ENCODE data around the gene ATP6AP1.

ATP6AP1 gene

DNA sequence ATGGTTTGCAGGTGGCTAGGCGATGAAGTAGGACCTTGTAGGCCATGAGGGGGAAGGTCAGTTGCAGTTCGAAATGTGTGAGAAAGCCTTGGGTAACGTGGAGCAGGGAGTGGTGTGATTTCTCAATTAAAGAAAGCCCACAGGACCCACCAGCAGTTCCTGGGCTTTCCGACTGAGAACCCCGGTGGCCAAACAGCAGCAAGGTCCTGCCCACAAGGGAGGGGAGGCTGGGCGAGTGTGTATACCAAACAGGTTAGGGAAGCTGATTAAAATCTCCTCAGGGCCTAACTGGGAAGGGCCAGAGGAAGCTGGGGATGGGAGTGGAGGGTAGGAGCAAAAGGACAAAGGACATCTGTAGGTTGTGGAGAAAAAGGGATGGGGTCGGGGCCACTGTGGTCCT is 2.4 kb downstream of the ATP6AP1 start:
- no peak for DNase-seq

- no peak for DNase-seq
Observed at GRCh38 chrX:154431341-154431740, 2.9 kb downstream of the ATP6AP1 start.

DNA sequence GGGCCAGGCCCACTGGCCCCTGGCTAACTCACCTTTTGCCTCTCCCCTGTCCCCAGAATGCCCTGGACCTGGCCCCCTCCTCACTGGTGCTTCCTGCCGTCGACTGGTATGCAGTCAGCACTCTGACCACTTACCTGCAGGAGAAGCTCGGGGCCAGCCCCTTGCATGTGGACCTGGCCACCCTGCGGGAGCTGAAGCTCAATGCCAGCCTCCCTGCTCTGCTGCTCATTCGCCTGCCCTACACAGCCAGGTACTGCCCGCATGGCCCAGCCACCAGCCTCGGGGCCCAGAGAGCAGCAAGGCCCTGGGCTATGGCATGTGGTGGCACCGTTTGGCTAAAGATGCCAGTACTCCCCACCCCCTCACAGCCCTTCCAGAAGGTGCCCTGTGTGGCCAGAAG is 3.7 kb downstream of the ATP6AP1 start:
- no peak for DNase-seq

- DNase-seq: no peak
Observed at GRCh38 chrX:154433605-154434004, 5.1 kb downstream of the ATP6AP1 start.

GRCh38 chrX:154434394-154435168 is 6.1 kb downstream of the ATP6AP1 start:
- no peak for DNase-seq

DNA sequence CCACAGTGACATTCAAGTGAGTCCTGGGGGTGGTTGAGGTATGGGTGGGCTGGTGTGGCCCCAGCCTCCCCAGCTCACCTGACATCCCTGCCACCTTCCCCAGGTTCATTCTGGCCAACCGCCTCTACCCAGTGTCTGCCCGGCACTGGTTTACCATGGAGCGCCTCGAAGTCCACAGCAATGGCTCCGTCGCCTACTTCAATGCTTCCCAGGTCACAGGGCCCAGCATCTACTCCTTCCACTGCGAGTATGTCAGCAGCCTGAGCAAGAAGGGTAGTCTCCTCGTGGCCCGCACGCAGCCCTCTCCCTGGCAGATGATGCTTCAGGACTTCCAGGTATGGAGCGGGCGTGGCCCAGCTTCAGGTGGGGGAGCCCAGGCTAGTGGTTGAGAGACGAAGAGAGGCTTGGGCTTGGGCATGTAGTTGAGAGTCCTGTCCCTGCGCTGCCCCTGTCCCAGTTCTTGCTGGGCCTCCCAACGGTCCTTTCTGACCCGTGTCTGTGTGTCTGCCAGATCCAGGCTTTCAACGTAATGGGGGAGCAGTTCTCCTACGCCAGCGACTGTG is 6.8 kb downstream of the ATP6AP1 start:
- no peak for DNase-seq

DNA sequence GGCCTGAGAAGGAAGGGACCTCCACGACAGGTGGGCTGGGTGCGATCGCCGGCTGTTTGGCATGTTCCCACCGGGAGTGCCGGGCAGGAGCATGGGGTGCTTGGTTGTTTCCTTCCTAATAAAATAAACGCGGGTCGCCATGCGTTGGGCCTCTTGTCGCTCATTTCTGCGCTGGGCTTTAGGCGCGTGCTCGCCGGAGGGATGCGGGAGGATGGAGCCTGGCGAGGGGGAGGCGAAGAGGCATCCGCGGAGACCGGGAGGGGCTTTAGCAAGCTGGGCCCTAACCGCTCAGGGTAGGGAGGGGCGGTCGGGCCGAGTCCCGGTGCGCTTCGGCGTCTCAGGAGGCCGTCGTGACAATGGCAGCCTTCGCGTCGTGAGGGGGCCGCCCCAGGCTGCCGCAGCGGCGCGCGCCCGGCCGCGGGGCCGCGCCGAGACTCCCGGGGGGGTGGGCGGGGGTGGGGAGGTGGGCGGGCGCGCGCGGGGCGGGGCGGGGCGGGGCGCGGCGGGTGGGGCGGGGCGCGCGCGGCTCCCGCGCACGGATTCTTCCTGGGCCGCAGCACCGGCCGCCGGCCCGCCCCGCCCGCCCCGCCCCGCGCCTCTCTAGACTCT is 8.0 kb downstream of the ATP6AP1 start:
- DNase-seq: peak; percentile 40

DNA sequence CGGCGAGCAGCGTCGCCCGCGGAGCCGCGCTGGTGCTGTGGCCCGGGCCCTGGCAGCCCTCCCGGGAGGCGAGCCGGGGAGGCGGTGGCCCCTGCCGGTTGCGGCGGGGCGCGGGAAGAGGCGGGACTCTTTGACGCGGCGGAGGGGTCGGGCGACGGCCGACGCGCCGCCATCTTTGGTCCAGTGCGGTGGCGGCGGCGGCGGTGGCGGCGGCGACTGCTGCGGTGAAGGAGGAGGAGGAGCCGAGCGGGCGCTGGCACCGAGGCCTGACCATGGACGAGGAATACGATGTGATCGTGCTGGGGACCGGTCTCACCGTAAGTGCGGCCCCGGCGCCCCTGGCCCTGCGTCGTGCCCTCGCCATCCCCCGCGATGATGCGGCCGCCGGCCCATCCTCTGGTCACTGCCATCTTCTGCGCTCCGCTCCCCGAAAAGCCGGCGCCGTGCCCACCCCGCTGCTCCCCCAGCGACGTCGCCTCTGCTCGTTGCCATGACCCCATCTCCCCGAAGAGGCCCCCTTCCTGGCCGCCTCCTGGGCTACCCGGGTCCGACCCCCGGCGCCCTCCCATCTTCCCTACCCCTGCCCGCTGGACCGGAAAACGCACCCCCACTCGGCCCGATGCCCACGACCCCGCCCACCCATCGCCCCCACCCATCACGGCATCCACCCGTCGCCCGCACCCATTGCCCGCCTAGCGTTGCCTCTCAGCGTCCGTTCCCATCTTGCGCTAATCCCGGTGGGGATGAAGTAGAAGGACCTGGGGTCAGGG is 8.7 kb downstream of the ATP6AP1 start, which contains the start of gene GDI1:
Gene GDI1, plus strand, starts transcription at position 172 of the 770 bp plus-strand sequence. Its CDS starts 101 bp downstream, at position 273.
- DNase-seq: peak; percentile 49

DNA sequence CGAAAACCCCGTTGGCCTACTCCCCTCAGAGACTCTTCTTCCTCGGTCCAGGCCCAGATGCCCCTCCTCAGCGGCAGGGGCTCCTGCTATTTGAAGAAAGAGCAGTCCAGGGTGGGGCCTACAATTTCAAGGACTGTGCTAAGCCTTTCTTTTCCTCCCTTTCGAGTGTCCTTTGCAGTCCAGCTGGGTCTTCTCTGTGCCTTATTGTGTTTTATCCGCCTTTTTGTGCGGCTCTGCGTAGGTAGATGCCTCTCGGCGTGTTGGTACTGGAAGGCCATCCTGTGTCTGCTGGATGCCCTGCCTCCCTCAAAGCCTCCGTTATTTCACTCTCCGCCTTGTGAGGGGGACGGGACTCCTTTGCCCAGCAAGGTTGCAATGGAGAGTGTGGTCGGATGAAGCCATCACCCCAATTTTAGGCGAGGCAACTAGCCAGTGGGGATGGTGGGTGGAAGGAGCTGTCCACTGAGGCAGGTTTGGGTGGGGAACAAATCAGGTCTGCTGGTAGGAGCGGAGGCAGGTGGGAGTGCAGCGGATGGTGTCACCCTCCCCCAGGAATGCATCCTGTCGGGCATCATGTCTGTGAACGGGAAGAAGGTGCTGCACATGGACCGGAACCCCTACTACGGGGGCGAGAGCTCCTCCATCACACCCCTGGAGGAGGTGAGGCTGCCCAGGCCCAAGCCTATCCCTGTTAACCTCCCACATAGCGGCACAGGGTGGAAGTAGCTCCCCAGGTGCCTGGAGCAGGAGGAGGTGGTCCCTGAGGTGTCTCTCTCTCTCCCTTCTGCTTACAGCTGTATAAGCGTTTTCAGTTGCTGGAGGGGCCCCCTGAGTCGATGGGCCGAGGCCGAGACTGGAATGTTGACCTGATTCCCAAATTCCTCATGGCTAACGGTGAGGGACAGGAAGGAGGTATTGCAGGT is 9.8 kb downstream of the ATP6AP1 start:
- no peak for DNase-seq

DNA sequence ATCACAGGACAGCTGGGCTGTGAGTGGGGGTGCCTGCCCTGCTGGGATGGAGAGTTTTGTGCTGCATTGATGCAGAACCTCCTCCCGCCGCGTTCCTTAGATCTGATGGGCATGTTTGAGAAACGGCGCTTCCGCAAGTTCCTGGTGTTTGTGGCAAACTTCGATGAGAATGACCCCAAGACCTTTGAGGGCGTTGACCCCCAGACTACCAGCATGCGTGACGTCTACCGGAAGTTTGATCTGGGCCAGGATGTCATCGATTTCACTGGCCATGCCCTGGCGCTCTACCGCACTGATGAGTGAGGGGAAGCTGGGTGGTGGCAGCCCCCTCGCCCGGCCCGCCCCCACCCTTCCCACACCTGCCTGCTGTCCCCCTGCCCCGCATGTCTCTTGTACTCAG is 11.4 kb downstream of the ATP6AP1 start:
- DNase-seq: no peak

- DNase-seq: no peak
Observed at GRCh38 chrX:154440623-154441357, 12.3 kb downstream of the ATP6AP1 start.

DNA sequence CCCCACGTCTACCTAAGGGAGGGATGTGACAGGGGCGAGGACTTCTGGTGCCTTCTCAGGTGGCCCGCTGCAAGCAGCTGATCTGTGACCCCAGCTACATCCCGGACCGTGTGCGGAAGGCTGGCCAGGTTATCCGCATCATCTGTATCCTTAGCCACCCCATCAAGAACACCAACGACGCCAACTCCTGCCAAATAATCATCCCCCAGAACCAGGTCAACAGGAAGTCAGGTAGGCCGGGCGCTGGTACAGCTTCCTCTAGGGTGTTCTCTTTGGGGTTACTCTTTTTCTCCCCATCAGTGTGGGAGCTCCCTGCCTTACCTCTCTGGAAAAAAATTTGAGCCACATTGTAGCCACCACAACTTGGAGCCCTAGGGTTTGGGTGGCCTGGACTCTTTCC is 13.1 kb downstream of the ATP6AP1 start:
- no peak for DNase-seq

DNA sequence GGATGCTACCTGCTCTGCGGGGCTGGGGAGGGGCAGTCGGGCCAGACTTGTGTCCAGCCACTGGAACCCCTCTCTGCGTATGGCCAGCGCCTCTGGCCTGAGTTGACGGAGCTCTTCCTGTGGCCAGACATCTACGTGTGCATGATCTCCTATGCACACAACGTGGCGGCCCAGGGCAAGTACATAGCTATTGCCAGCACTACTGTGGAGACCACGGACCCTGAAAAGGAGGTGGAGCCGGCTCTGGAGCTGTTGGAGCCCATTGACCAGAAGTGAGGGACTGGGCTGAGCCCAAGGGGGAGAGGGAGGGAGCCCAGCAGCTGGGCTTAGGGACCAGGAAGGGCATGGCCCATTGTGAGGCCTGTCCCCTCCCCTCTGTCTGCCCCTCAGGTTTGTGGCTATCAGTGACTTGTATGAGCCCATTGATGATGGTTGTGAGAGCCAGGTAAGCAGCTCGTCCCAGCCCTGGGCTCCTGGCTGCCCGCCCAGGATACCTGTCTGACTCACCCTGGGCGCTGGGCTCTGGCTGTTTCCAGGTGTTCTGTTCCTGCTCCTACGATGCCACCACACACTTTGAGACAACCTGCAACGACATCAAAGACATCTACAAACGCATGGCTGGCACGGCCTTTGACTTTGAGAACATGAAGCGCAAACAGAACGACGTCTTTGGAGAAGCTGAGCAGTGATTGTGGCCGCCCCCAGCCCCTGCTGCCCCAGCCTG is 13.7 kb downstream of the ATP6AP1 start:
- DNase-seq: no peak

DNA sequence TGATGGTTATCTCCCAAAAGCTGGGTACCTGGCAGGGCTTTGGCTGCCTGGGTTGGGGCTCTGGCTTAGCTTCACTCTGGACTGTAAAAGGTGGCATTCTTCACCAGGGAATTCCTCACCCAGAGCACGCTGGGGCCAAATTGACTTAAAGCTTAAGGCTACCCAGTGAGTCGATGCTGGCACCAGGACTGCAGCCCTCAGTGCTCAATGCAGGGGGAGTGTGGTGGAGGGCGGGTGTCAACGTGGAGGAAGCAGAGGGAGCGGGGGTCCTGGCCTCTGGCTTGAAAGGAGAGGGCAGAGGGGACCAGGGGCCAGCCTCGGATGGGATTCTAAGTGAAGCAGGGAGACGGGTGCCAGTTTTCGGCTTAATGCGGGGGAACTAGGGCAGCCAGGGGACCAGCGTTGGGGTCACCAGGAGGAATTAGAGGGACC is 15.0 kb downstream of the ATP6AP1 start:
- DNase-seq: no peak

- peak; percentile 57 for DNase-seq
Observed at GRCh38 chrX:154443992-154444754, 15.7 kb downstream of the ATP6AP1 start, which contains the start of gene FAM50A. FAM50A (plus strand) TSS chrX:154444141; CDS start chrX:154444236, 95 bp downstream.

- DNase-seq: no peak
Observed at GRCh38 chrX:154444755-154445246, 16.3 kb downstream of the ATP6AP1 start.

GRCh38 chrX:154445776-154446175 is 17.3 kb downstream of the ATP6AP1 start:
- DNase-seq: no peak

- no peak for DNase-seq
Observed at GRCh38 chrX:154446430-154446829, 18.0 kb downstream of the ATP6AP1 start.

DNA sequence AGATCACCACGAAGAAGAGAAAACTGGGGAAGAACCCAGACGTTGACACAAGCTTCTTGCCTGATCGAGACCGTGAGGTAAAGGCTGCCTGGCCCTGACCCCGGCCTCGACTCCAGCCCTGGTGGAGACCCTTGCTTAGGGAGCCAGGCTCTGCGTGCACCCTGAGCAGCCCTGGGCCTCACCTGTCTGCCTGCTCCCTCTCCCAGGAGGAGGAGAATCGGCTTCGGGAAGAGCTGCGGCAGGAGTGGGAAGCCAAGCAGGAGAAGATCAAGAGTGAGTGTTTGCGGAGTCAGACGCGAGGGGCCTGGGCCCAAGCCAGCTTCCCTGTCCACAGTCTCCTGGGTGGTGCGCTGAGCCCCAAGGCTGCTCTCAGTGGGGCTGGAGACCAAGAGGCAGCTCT is 20.0 kb downstream of the ATP6AP1 start:
- no peak for DNase-seq

GRCh38 chrX:154449618-154450017 is 21.1 kb downstream of the ATP6AP1 start:
- DNase-seq: no peak

Measured in activated CD4-positive, alpha-beta T cell treated with anti-CD3 and anti-CD28 coated beads, Interleukin-2, amount 50 U/mL, for 1 hour (primary cell).